Measurements from ENCODE around the gene PLXNA4.
A peak's percentile ranks its signal among the peaks of the same experiment; 100 is the strongest.
"Not testable (repeated sequence)": the region's sequence is repeated elsewhere in the genome, so short reads cannot be mapped to it uniquely, and the experiment has no call there.

The PLXNA4 gene

DNA sequence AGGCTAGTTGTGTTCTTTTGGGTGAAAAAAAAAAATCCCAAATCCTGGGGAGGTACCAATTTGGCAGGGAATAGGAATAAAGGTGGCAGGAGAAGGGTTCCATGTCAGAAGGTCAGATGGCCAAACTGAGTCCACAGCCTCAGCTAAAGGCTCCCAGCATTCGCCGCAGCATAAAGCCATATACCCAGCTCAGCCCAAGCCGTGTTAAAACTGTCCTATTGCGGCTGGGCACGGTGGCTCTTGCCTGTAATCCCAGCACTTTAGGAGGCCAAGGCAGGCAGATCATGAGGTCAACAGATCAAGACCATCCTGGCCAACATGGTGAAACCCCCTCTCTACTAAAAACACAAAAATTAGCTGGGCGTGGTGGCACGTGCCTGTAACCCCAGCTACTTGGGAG, 410.6 kb downstream of the PLXNA4 start:
- not testable (repeated sequence) for DNase-seq (ENCODE audit: low spot score)

DNA sequence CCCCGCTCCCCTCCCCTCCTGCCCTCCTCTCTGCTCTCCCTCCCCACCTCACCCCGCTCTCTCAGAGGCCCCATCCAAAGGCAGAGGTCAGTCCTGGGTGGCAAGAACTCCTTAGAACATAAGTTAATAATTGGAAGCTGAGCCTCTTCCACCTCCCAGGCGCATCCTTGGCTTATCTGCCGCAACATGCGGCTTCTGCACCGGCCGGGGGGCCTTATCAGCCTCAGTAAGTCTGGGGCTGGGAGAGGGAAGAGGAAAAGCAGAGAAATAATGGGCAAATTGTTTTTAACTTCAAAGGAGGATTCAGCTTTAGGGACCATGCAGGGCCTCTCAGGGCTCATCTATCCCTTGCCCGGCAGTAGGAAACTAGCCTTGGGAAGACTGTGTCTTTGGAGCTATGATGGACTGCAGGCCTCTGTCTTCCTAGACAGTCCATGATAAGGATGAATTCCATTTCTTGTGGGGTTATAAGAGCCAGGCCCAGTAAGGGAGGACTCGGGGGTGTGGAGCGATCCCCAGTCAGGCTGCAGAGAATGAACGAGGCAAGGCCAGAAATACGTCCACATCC, 411.6 kb downstream of the PLXNA4 start:
- DNase-seq (ENCODE audit: low spot score): no peak

DNA sequence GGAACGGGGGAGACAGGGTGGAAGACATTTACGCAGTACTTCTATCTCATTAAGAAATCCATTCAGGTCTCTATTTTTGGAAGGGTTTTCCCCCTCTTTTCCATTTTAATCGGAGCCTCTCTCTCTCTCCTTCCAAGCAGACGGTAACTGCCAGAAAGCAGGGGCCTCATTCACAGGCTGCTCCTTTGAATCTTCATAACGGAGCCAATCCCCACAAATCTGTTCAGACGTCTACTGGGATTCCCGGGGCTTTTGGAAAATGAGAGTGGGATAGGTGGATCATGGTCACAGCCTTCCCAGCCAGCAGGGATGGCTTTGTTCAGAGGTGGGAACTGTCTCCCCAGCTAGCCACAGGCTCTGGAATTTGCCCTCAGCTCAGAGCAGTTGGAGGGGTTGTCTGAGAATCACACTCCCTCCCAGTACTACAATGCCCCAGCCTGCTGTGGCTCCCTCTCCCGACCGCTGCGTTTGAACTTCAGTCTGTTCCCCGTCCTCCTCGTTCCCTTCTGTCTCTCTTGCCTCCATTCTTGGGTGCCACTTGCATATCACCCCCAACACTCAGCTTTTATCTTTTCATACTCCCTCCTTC, 413.6 kb downstream of the PLXNA4 start:
- DNase-seq (ENCODE audit: low spot score): peak; percentile 5

DNA sequence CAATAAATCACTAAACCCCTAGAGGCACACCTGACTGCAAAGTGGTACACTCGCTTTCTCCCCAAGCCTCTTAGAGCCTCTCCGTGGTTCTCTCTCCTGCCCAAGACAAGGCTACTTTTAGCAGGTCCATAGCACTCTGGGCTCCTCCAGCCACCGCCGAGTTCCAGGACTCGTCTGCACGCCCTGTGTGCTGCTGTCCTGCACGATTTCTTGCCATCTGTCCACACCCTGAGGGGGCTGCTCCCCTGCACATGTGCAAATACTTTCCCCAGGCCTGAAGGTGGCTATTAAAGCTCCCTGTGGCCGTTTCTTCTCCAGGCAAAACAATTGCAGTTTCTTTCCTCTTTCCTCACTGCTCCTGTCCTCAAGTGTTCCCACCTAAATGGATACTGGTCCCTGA, 414.3 kb downstream of the PLXNA4 start:
- DNase-seq (ENCODE audit: low spot score): peak; percentile 8

DNA sequence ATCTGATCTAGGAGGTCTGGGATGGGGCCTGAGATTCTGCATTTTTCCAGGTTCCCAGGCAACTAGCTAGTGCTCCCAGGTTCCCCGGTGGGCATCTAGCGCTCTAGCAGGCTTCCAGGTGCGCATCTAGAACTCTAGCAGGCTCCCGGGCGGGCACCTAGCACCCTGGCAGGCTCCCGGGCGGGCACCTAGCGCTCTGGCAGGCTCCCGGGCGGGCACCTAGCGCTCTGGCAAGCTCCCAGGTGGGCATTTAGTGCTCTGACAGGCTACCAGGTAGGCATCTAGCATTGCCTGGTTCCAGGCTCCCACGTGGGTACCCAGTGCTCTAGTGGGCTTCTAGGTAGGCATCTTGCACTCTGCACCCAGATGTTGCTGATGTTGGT, 414.7 kb downstream of the PLXNA4 start:
- no peak for DNase-seq (ENCODE audit: low spot score)

DNA sequence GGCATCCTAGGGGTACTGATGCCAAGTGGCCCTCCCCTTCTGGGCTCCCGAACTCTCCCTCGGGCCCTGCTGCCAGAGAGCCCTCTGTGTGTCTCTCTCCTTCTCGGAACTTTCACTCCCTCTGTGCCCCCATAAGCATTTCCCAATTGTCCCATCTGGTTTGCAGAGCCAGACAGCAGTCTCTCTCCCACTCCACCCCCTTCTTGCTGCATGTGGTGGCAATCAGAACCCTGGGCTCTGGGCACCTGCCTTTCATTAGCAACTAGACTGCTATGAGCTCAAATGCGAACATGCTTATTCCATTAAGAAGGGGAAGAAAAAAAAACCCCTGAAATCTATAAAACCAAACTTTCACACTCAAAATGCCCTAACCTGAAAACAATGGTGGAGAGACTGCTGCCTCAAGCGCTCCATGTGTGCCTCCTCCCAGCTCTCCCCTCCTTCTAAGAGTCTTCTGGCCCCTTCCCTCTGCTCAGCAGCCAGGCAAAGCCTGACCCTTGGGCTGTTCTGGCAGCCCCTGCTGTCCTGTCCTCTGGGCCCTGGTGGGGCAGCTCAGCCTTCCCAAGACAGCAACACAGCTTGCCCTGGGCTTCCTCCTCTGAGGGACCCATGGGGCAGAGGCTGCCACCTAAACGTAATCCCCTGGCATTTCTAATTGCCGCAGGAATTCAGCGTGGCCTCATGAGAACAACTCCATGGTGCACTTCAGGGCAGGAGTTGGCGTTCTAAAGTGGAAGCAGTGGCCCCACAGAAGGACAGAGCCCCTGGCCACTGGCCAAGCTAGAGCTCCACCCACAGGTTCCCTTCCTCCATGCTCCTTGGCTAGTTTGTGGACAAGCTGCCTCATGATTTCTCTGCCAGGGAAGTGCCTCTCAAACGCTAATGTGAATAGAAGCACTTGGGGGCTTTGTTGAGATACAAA, 415.4 kb downstream of the PLXNA4 start:
- peak; percentile 44 for DNase-seq (ENCODE audit: low spot score)

DNA sequence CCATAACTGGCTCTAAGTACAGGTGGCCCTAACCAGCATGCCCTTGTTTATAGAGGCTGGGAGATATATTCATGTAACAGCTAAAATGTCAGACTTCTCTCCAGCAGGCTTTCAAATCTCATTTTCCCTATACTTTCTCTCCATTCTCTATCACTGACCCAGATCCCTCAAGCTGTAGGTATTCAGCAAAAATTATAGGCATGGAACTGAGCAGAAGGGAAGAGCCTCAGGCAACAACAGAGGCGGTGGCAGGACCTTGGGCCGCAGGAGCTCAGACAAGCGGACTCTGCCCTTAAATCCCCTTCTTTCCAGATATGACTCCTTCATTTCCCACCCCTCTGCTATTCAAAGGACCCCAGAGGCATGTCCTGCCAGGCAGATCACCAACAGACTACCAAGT, 417.4 kb downstream of the PLXNA4 start:
- no peak for DNase-seq (ENCODE audit: low spot score)

DNA sequence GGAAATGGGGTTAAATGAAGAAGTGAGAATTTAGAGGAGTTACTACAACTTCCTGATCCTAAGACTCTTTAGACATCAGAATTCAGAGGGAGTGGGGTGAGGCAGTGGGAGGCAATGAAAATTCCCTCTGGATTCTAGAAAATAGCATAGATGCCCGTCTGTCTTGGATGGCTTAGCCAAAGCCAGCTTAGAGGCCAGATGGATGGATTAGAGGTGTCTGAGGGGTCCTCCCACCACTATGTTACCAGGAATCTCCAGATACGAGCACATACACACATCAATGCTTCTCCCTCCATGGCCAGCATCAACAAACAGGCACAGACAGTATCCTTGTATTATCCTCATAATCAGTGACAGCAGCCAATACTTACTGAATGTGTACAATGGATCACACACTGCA, 418.1 kb downstream of the PLXNA4 start:
- DNase-seq (ENCODE audit: low spot score): no peak

DNA sequence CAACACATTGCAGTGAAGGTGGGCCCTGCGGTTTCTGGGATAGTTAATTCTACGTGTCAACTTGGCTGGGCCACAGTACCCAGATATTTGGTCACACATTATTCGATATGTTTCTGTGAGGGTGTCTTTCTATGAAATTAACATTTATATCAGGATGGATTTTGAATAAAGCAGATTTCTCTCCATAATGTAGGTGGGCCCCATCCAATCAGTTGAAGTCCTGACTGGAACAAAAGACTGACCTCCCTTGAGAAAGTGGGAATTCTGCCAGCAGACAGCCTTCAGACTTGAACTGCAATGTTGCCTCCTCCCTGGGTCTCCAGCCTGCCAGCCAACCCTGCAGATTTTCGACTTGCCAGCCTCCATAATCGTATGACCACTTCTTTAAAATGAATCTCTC, 420.6 kb downstream of the PLXNA4 start:
- no peak for DNase-seq (ENCODE audit: low spot score)

DNA sequence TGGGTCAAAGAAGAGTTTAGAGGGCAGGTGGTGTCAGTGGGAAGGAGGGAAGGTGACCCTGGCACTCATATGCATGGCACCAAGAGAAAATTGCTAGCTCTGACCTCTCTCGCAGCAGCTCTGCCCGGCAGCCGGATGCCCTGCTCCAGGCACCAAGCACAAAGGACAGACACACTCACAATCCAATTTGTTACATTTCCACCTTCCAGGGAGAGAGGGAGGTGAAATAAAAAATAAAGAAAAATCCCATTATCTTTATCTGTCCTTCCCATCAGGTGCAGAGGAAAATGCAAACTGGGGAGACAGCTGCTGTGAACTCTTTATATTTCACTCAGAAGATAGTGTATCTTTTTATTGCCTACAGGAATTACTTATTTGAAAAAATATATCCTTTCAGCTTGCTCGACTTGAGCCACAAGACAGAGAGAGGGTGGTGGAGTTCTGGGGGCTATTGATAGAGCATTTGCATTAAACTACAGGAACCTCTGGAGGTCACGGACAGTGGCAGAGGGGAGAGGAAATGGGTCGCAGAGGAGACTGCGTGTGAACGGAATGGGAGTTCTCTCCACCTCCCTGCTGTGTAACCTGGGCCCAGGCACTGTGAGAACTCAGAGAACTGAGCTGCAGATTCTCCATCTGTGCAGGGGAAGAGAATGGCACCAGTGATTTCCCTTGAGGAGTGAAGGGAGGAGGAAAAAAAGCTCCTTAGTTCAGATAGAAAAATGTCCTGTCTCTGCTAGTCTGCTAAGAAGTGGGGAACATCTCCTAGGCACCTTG, 421.4 kb downstream of the PLXNA4 start:
- DNase-seq (ENCODE audit: low spot score): no peak

DNA sequence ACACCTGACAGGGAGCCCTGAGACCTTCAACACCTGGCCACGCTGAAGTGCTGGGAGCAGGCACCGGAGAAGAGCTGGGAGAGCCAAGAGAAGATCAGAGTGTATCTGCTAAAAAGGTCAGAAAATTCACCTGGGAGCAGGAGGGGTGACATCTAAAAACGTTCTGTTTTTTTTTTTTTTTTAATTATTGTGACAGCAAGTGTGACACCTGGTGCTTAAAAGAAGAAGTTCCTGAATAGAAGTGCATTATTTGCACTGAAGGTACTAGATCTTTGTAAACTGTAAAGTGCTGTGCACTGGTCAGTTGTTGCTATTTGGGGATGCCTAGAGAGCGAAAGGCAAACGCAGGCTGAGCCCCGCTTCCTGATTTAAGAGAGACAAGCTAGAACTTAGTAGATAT, 422.0 kb downstream of the PLXNA4 start:
- DNase-seq (ENCODE audit: low spot score): no peak

DNA sequence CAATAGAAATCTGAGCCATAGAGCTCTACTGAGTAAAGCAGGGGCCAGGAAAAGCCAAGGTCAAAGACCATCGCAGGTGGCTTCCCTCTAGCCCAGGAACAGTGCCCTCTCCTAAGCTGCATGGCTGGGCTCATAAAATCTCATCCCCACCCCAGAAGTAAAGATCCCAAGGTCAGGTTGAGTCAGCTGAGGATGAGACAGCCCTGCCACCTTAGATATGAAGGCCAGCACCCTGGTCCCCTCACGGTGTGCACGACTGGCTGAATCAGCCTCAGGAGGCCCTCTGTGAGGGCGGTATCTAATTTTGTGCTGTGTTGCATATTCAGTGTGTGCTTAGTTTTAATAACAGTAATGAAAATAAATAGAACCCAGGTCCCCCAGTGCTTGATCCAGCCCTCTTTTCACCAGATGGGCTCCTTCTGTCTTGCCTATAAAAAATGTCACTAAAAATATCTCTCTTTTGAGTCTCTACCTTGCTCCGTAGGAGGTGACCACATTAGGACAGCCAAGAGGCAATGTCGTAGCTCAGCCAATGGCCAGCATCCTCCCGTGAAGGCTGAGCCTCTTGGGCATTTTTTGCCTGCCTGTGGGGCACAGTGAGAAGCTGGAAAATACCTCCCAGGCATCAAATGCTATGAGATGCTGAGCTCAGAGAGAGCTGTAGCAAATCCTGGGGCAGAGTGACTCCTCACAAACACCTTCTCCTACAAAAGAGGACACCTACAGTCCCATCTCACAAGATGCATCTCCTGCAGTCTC, 424.0 kb downstream of the PLXNA4 start:
- DNase-seq (ENCODE audit: low spot score): peak; percentile 37

DNA sequence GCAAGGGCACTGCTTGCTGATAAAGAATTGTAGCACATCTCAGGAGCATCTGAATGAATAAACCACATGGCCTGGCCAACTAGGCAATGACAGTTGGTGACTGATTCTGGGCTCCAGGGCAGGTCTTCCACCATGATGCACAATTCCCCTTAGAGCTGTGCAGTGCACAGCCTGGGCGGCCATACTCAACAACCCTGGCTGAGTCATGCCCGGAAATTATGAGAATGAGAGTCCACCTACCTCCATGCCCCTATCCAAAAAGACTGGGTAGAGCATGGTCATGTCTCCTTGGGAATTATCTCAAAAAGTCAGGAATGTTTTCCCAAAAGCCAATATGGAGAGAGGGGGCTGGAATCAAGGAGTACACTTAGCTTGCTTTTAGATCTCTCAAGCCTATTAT, 425.6 kb downstream of the PLXNA4 start:
- no peak for DNase-seq (ENCODE audit: low spot score)

DNA sequence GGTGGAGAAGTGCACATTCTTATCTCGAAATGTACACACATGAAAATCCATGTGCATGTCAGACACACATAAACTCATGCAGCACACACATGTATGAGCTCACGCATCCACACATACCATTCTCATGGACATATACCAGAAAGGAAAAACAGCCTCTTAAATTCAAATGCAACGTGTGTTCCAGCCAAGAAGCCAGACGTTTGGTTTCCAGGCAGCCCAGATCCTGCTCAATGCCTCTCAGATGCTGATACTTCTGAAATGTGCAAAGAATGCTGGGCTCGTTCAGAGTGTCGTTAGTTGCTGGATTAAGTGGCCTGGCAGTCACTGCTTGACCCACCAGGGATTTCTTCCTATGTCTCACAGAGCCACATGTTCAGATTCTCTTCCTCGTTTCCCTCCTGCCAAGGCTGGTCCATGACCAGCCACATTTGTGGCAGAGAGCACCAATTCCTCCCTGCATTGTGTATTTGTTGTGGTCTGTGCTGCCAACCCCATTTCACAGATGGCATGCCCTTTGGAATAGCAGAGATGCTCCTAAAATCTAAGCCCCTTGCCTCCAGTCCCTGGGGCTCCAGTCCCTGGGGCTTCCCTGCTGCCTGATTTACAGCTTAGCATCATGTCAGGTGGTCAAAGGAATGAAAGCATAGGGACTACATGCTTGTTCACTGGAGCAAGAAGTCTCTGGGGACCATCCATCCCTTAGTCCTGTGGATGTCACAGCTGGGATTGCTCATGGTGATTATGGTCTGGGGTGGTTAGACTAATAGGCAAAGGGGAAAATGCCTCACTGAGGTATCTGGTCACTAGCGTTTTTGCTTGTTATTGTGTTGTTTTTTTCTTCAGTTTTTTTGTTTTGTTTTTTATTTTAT, 426.6 kb downstream of the PLXNA4 start:
- no peak for DNase-seq (ENCODE audit: low spot score)

DNA sequence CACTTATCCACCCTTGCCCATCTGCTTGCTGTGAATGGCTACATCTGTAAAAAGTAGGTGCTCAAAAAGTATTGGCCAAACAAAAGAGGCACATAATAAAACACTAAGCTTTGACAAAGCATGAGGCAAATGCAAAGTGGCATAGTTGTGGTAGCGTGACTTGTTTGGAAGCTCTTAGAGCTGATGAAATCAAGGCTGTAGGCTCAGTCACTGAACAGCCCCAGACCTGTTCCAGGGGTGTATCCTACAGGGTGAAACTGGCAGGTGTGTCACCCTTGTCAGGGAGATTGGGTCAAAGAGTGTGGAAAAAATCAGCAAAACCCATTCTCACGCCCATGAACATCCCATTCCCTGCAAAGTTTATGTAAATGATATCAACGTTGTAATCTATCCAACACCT, 427.4 kb downstream of the PLXNA4 start:
- DNase-seq (ENCODE audit: low spot score): no peak

DNA sequence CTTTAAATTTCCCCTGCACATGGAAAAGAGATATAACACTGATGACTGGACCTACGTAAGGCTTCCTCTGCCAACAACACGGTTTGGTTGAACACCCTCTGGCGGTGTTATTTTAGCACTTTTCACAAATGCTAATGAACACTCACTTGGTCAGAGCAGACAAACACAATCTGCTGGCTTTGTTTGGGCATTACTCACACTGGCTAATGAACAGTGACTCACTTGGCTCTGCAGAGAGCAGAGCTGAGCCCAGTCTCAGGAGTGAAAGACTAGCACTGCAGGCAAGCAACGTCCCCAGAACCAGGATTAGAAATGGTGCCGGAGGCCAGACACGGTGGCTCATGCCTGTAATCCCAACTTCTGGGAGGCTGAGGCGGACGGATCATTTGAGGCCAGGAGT, 430.8 kb downstream of the PLXNA4 start:
- peak; percentile 54 for DNase-seq (ENCODE audit: low spot score)

DNA sequence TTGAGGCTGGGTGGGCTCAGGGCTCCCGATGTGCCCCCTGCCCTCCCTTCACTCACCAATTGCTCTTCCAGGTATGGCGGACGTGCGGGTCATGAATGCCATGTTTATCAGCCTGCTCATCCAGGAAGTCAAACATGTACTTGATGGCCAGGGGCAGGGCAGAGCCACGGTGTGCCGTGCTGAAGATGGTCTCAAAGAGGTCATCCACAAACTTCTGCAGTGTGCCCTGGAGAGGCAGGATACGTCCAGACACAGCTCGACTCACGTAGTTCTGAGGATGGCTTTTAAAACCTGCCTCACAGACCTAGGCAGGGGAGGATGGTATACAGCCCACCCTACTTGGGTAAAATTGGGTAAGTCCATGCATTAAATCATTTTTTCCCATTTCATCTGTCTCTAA, 431.2 kb downstream of the PLXNA4 start:
- DNase-seq (ENCODE audit: low spot score): no peak

DNA sequence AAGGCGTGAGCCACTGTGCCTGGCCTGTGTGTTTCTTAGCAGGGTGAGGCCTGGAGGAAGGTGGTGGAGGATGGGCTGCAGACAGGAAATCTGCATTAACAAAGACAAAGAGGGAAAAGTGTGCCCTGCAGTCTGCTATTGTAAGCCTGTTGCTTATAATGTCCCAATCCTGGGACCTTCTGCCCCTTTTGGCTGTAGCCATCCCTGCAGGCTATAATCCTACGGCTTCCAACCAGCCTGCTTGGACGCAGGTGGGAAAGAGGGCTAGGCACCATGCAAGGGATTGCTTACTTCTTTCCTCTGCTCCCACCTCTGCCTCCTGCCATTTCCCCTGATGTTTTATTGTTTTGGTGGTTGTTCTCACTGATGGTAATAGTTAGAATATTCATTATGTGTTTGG, 434.3 kb downstream of the PLXNA4 start:
- DNase-seq (ENCODE audit: low spot score): no peak

DNA sequence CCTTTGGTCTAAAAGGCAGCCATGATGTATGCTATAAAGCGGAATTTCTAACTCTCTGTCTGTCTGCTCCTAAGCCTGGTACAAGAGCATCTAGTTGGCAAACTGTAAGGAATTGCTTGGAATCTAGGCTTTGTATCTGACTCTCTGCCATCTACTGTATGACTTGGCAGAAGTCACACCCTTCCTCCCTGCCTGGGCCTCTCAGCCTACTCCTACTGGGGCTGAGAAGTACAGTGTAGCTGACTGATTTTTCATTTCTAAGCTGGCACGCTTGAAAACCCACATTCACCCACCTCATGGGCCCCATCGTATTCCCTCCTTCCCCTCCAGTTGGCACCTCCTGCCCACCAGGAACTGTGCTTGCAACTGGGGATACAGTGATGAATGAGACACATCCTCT, 435.2 kb downstream of the PLXNA4 start:
- DNase-seq (ENCODE audit: low spot score): peak; percentile 29

DNA sequence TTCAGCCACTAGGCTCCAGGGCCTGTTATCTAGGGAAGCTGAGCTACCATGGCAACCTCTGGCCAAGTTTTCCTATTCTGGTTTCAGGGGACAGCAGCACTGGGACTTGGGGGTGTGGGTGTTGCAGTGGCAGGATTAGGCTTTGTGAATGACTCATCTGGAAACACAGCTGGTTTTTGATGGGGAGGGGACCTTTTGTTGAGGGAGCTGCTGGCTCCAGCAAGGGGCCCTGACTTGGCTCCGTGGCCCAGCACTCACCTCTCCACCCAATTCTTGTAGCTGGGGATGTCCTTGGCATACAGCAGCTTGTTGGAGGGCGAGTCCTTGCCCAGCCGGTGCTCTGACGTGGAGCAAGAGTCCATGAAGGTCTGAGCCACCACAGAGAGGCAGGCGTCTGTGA, 435.9 kb downstream of the PLXNA4 start:
- no peak for DNase-seq (ENCODE audit: low spot score)

DNA sequence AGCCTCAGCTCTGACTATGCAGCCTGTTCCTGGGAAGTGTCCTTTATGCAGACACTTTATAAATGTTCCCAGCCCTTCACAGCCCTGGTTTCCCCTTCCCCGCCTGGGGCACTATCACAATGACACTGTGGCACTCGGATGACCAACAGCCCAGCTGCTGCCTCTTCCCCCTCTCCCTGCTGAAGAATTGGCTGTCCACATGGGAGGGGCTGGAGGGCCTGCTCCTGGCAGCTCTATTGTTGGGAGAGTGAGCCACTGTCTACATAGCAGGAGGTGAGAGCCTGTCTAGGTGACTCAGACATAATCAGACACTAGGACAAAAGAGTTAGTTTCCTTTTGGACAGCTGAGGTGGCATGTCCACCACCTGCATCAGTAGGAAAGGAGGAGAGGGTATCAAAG, 437.5 kb downstream of the PLXNA4 start:
- DNase-seq (ENCODE audit: low spot score): no peak
